Measurements from ENCODE around the gene SBNO2. TPM values are rescaled to one million over a fixed set of nuclear protein-coding genes. Genes with fewer than 3 reads are reported as not detected.
A peak's percentile ranks its signal among the peaks of the same experiment; 100 is the strongest.

The SBNO2 gene
- total RNA-seq, 4 donors from 2014 or later: 14.9 to 67.2 (median 20.9) TPM

GRCh38 chr19:1101337-1101698 lies 72.8 kb downstream of the SBNO2 start:
- TF ChIP-seq POLR2A (IDR thresholded peaks at IDR 0.05) (no peak), CTCF (IDR thresholded peaks at IDR 0.05) (no peak), EP300 (IDR thresholded peaks at IDR 0.05) (no peak), POLR2AphosphoS5 (IDR thresholded peaks at IDR 0.05) (no peak)
- Histone ChIP-seq H3K27ac (peak overlapping the region; percentile 55 to 98 (median 98)), H3K27me3 (no peaks in the 10 kb centered on the region), H3K4me1 (peaks cover 0 to 70% (median 51%) of the 10 kb centered on the region in 3 donors), H3K36me3 (peaks cover 0 to 10% of the 10 kb centered on the region in 2 donors), H3K4me3 (peak overlapping the region in 1 of 2 donors; percentile 6), H3K9me3 (no peaks in the 10 kb centered on the region)
- WGBS, 2 donors (ENCODE audit: low coverage in 1 of 2): 30% methylated on average over 2 of the region's 9 CpGs; no CpG with 5 or more reads in 1 of the 2 donors
- peak; percentile 16 for ATAC-seq

GRCh38 chr19:1098177-1099051 lies 75.7 kb downstream of the SBNO2 start:
- Histone ChIP-seq H3K36me3 (peaks cover 0 to 4% of the 10 kb centered on the region in 2 donors), H3K4me3 (no peak overlapping the region), H3K27me3 (no peaks in the 10 kb centered on the region), H3K4me1 (peaks cover 0 to 72% (median 47%) of the 10 kb centered on the region in 3 donors), H3K9me3 (no peaks in the 10 kb centered on the region), H3K27ac (peak overlapping the region in 3 of 4 donors; percentile 98)
- no peak for TF ChIP-seq CTCF (IDR thresholded peaks at IDR 0.05)
- TF ChIP-seq POLR2A (IDR thresholded peaks at IDR 0.05): peak in 1 of 2 donors; percentile 3
- 43 to 76% methylated on average over 4 to 13 of the region's 15 CpGs for WGBS, 2 donors (ENCODE audit: low coverage in 1 of 2)
- ATAC-seq: no peak

- H3K4me1 ChIP-seq: peaks cover 0 to 72% (median 44%) of the 10 kb centered on the region in 3 donors
- H3K27me3 ChIP-seq: no peaks in the 10 kb centered on the region
- 57 to 86% methylated on average over 1 to 6 of the region's 7 CpGs for WGBS, 2 donors (ENCODE audit: low coverage in 1 of 2)
- peaks cover 0 to 11% of the 10 kb centered on the region in 2 donors for H3K36me3 ChIP-seq
- no peak for ATAC-seq
- no peak for TF ChIP-seq EP300 (IDR thresholded peaks at IDR 0.05)
- TF ChIP-seq POLR2AphosphoS5 (IDR thresholded peaks at IDR 0.05): no peak
- no peak for TF ChIP-seq CTCF (IDR thresholded peaks at IDR 0.05)
- no peak for TF ChIP-seq POLR2A (IDR thresholded peaks at IDR 0.05)
- no peaks in the 10 kb centered on the region for H3K9me3 ChIP-seq
- H3K4me3 ChIP-seq: no peak overlapping the region
- H3K27ac ChIP-seq: peak overlapping the region in 2 of 4 donors; percentile 98
Observed at GRCh38 chr19:1097810-1098176, 76.3 kb downstream of the SBNO2 start.

- Histone ChIP-seq H3K4me3 (peak within 1 kb of the TSS; percentile 71 to 81), H3K27ac (peak within 1 kb of the TSS; percentile 29 to 89 (median 80)), H3K36me3 (peaks cover 0 to 37% of the 10 kb centered on the region in 2 donors), H3K27me3 (no peaks in the 10 kb centered on the region), H3K9me3 (no peaks in the 10 kb centered on the region), H3K4me1 (peaks cover 0 to 54% (median 26%) of the 10 kb centered on the region in 3 donors)
- TF ChIP-seq EP300 (IDR thresholded peaks at IDR 0.05): no peak
- peak; percentile 58 to 68 for TF ChIP-seq POLR2A (IDR thresholded peaks at IDR 0.05)
- TF ChIP-seq CTCF (IDR thresholded peaks at IDR 0.05): peak in 1 of 4 experiments; percentile 12
- peak; percentile 69 for TF ChIP-seq POLR2AphosphoS5 (IDR thresholded peaks at IDR 0.05)
- WGBS, 2 donors (ENCODE audit: low coverage in 1 of 2): no CpG with 5 or more reads among the region's 81 CpGs
- peak; percentile 99 for ATAC-seq
Observed at GRCh38 chr19:1094978-1095701, 78.9 kb downstream of the SBNO2 start, which contains the start of gene POLR2E. TSS of gene POLR2E (minus strand) at chr19:1095375. CDS start at chr19:1095315, 60 bp downstream.

Data from gastroesophageal sphincter (tissue), 4 donors.